HG03432 (cell line): Measurements from ENCODE around the gene PPP2R5A.
"Not testable (repeated sequence)": the region's sequence is repeated elsewhere in the genome, so short reads cannot be mapped to it uniquely, and the experiment has no call there.

Experiments used
- ATAC-seq: cut with Tn5 transposase; IDR thresholded peaks from one replicate; pipeline ENCODE4 v1.9.1; 2021; ENCODE audit warnings: mild to moderate bottlenecking, moderate library complexity; ENCODE audit not compliant: unreplicated experiment

PPP2R5A gene

GRCh38 chr1:212294983-212295382 lies 9.8 kb downstream of the PPP2R5A start:
- ATAC-seq = no peak

GRCh38 chr1:212295579-212295978 lies 10.4 kb downstream of the PPP2R5A start:
- ATAC-seq = no peak

GRCh38 chr1:212297338-212297737 lies 12.1 kb downstream of the PPP2R5A start:
- ATAC-seq = no peak

GRCh38 chr1:212301580-212301979 lies 16.4 kb downstream of the PPP2R5A start:
- ATAC-seq = no peak

GRCh38 chr1:212302745-212303383 lies 17.7 kb downstream of the PPP2R5A start:
- ATAC-seq = no peak

GRCh38 chr1:212305342-212305741 lies 20.1 kb downstream of the PPP2R5A start:
- ATAC-seq = no peak

- not testable (repeated sequence) for ATAC-seq
Measured at GRCh38 chr1:212305984-212306452, 20.8 kb downstream of the PPP2R5A start.

GRCh38 chr1:212309967-212310366 lies 24.8 kb downstream of the PPP2R5A start:
- no peak for ATAC-seq

- no peak for ATAC-seq
Measured at GRCh38 chr1:212310383-212310782, 25.2 kb downstream of the PPP2R5A start.

GRCh38 chr1:212311836-212312497 lies 26.8 kb downstream of the PPP2R5A start:
- ATAC-seq = no peak

- no peak for ATAC-seq
Measured at GRCh38 chr1:212313616-212314015, 28.4 kb downstream of the PPP2R5A start.

- no peak for ATAC-seq
Measured at GRCh38 chr1:212315184-212315583, 30.0 kb downstream of the PPP2R5A start.

- ATAC-seq = no peak
Measured at GRCh38 chr1:212315907-212316306, 30.7 kb downstream of the PPP2R5A start.

- no peak for ATAC-seq
Measured at GRCh38 chr1:212317916-212318315, 32.7 kb downstream of the PPP2R5A start.

GRCh38 chr1:212321031-212321430 lies 35.8 kb downstream of the PPP2R5A start:
- not testable (repeated sequence) for ATAC-seq

- no peak for ATAC-seq
Measured at GRCh38 chr1:212323066-212323465, 37.9 kb downstream of the PPP2R5A start.

GRCh38 chr1:212326541-212326940 lies 41.3 kb downstream of the PPP2R5A start:
- no peak for ATAC-seq

- no peak for ATAC-seq
Measured at GRCh38 chr1:212328248-212328647, 43.0 kb downstream of the PPP2R5A start.

- ATAC-seq = no peak
Measured at GRCh38 chr1:212329105-212329504, 43.9 kb downstream of the PPP2R5A start.

- ATAC-seq = no peak
Measured at GRCh38 chr1:212341090-212341489, 55.9 kb downstream of the PPP2R5A start.

- ATAC-seq = no peak
Measured at GRCh38 chr1:212344905-212345304, 59.7 kb downstream of the PPP2R5A start.

- no peak for ATAC-seq
Measured at GRCh38 chr1:212346601-212347000, 61.4 kb downstream of the PPP2R5A start.
